ENCODE measurements around the gene JCAD. TPM values are rescaled to one million over a fixed set of nuclear protein-coding genes. Genes with fewer than 3 reads are reported as not detected.

Gene JCAD
- total and polyA plus RNA-seq, 2 experiments from 2014 or later = 17.2 to 44.3 TPM

- Histone ChIP-seq H3K9me3 (ENCODE audit: low read depth) (no peaks in the 10 kb centered on the region), H3K4me3 (no peak overlapping the region), H3K36me3 (peaks cover 19% of the 10 kb centered on the region), H3K27me3 (no peaks in the 10 kb centered on the region), H3K4me1 (ENCODE audit: low read depth) (peaks cover 66% of the 10 kb centered on the region), H3K27ac (no peak overlapping the region)
- no peak for DNase-seq (ENCODE audit: low read depth in 1 of 2, low spot score in 1 of 2)
- TF ChIP-seq, protein P1, sequence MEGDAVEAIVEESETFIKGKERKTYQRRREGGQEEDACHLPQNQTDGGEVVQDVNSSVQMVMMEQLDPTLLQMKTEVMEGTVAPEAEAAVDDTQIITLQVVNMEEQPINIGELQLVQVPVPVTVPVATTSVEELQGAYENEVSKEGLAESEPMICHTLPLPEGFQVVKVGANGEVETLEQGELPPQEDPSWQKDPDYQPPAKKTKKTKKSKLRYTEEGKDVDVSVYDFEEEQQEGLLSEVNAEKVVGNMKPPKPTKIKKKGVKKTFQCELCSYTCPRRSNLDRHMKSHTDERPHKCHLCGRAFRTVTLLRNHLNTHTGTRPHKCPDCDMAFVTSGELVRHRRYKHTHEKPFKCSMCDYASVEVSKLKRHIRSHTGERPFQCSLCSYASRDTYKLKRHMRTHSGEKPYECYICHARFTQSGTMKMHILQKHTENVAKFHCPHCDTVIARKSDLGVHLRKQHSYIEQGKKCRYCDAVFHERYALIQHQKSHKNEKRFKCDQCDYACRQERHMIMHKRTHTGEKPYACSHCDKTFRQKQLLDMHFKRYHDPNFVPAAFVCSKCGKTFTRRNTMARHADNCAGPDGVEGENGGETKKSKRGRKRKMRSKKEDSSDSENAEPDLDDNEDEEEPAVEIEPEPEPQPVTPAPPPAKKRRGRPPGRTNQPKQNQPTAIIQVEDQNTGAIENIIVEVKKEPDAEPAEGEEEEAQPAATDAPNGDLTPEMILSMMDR (IDR thresholded peaks at IDR 0.05; ENCODE audit: low read depth, low read length) = no peak
These were observed 13.4 kb downstream of the JCAD start for GRCh38 chr10:30045961-30046360.

GRCh38 chr10:30043476-30044270 is 15.7 kb downstream of the JCAD start:
- Histone ChIP-seq H3K4me1 (ENCODE audit: low read depth) (peaks cover 46% of the 10 kb centered on the region), H3K27ac (no peak overlapping the region), H3K36me3 (peaks cover 30% of the 10 kb centered on the region), H3K4me3 (no peak overlapping the region), H3K9me3 (ENCODE audit: low read depth) (no peaks in the 10 kb centered on the region), H3K27me3 (no peaks in the 10 kb centered on the region)
- DNase-seq (ENCODE audit: low read depth in 1 of 2, low spot score in 1 of 2) = no peak
- TF ChIP-seq, protein P1 (IDR thresholded peaks at IDR 0.05; ENCODE audit: low read depth, low read length) = no peak

- no peaks in the 10 kb centered on the region for H3K27me3 ChIP-seq
- no peak overlapping the region for H3K27ac ChIP-seq
- H3K4me1 ChIP-seq (ENCODE audit: low read depth) = peaks cover 44% of the 10 kb centered on the region
- TF ChIP-seq, protein P1 (IDR thresholded peaks at IDR 0.05; ENCODE audit: low read depth, low read length) = no peak
- no peak for DNase-seq (ENCODE audit: low read depth in 1 of 2, low spot score in 1 of 2)
- no peaks in the 10 kb centered on the region for H3K9me3 ChIP-seq (ENCODE audit: low read depth)
- no peak overlapping the region for H3K4me3 ChIP-seq
- peaks cover 30% of the 10 kb centered on the region for H3K36me3 ChIP-seq
These were observed 16.6 kb downstream of the JCAD start for GRCh38 chr10:30042820-30043219.

GRCh38 chr10:30041196-30042105 is 17.9 kb downstream of the JCAD start:
- H3K4me3 ChIP-seq = no peak overlapping the region
- TF ChIP-seq, protein P1 (IDR thresholded peaks at IDR 0.05; ENCODE audit: low read depth, low read length) = no peak
- H3K27me3 ChIP-seq = no peaks in the 10 kb centered on the region
- no peak overlapping the region for H3K27ac ChIP-seq
- no peaks in the 10 kb centered on the region for H3K9me3 ChIP-seq (ENCODE audit: low read depth)
- H3K36me3 ChIP-seq = peaks cover 25% of the 10 kb centered on the region
- peak in 1 of 2 donors; percentile 47 for DNase-seq (ENCODE audit: low read depth in 1 of 2, low spot score in 1 of 2)
- H3K4me1 ChIP-seq (ENCODE audit: low read depth) = peaks cover 54% of the 10 kb centered on the region

- peaks cover 58% of the 10 kb centered on the region for H3K4me1 ChIP-seq (ENCODE audit: low read depth)
- H3K27me3 ChIP-seq = no peaks in the 10 kb centered on the region
- TF ChIP-seq, protein P1 (IDR thresholded peaks at IDR 0.05; ENCODE audit: low read depth, low read length) = no peak
- no peaks in the 10 kb centered on the region for H3K9me3 ChIP-seq (ENCODE audit: low read depth)
- no peak overlapping the region for H3K4me3 ChIP-seq
- H3K27ac ChIP-seq = no peak overlapping the region
- DNase-seq (ENCODE audit: low read depth in 1 of 2, low spot score in 1 of 2) = no peak
- peaks cover 16% of the 10 kb centered on the region for H3K36me3 ChIP-seq
These were observed 18.8 kb downstream of the JCAD start for GRCh38 chr10:30040597-30040996.
